Medulla oblongata (tissue), 1 donor: ENCODE results near the gene KCNIP3.

Experiments
- DNase-seq: peaks from one replicate; pipeline ENCODE4 v3.0.0-alpha.2; 2015; ENCODE audit errors: extremely low spot score

The KCNIP3 gene

GRCh38 chr2:95294579-95295250 lies 2.4 kb upstream of the KCNIP3 start:
- no peak for DNase-seq

GRCh38 chr2:95295376-95295775 lies 1.8 kb upstream of the KCNIP3 start:
- DNase-seq: no peak

GRCh38 chr2:95296011-95296410 lies 1.1 kb upstream of the KCNIP3 start:
- peak; percentile 74 for DNase-seq

GRCh38 chr2:95297639-95298395 lies 670 bp downstream of the KCNIP3 start:
- no peak for DNase-seq

- no peak for DNase-seq
Measured at GRCh38 chr2:95298486-95299111, 1.5 kb downstream of the KCNIP3 start.

- no peak for DNase-seq
Measured at GRCh38 chr2:95299961-95300360, 2.8 kb downstream of the KCNIP3 start.

GRCh38 chr2:95300450-95300849 lies 3.3 kb downstream of the KCNIP3 start:
- peak; percentile 52 for DNase-seq

- DNase-seq: no peak
Measured at GRCh38 chr2:95301186-95301585, 4.0 kb downstream of the KCNIP3 start.

- DNase-seq: no peak
Measured at GRCh38 chr2:95301876-95302641, 4.9 kb downstream of the KCNIP3 start.

- DNase-seq: peak; percentile 58
Measured at GRCh38 chr2:95303191-95303919, 6.2 kb downstream of the KCNIP3 start.

GRCh38 chr2:95305380-95306061 lies 8.4 kb downstream of the KCNIP3 start:
- no peak for DNase-seq

- no peak for DNase-seq
Measured at GRCh38 chr2:95306336-95306895, 9.3 kb downstream of the KCNIP3 start.

- DNase-seq: no peak
Measured at GRCh38 chr2:95307036-95307435, 9.9 kb downstream of the KCNIP3 start.

- DNase-seq: no peak
Measured at GRCh38 chr2:95307878-95308277, 10.7 kb downstream of the KCNIP3 start.

GRCh38 chr2:95308426-95308990 lies 11.4 kb downstream of the KCNIP3 start:
- DNase-seq: no peak

GRCh38 chr2:95309599-95309998 lies 12.5 kb downstream of the KCNIP3 start:
- no peak for DNase-seq

GRCh38 chr2:95310216-95310615 lies 13.1 kb downstream of the KCNIP3 start:
- no peak for DNase-seq

GRCh38 chr2:95310651-95311050 lies 13.5 kb downstream of the KCNIP3 start:
- DNase-seq: no peak

GRCh38 chr2:95311815-95312542 lies 14.8 kb downstream of the KCNIP3 start:
- DNase-seq: no peak
